Measurements from ENCODE around the gene FILIP1. TPM values are rescaled to one million over a fixed set of nuclear protein-coding genes. Genes with fewer than 3 reads are reported as not detected.
A peak's percentile ranks its signal among the peaks of the same experiment; 100 is the strongest.

Gene FILIP1
- total RNA-seq, 1 donor, result under 0.01 TPM

DNA sequence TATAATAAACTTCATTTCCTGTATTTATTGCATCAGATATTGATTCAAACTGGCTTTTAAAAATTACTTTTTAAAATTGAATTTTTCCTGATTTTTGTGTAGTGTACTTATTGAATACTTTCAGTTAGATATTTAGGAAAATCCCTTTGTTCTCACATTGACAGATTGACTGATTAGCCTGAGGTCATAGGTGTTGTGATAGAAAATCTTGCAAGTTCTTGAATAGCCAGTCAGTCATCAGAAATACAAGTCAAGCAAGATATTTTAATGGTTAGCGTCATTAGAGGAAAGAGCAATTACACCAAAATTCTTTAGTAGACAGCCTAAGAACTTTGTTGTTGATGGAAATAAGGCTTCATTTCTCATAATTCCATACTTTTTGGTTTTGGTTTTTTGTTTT is 205.6 kb downstream of the FILIP1 start:
- Histone ChIP-seq H3K9me3 (ENCODE audit: low read depth, low read length) (no peaks in the 10 kb centered on the region), H3K4me1 (ENCODE audit: insufficient read depth, low read length) (peaks cover 5% of the 10 kb centered on the region), H3K4me3 (ENCODE audit: low read length) (no peak overlapping the region), H3K27me3 (ENCODE audit: insufficient read depth, low read length) (no peaks in the 10 kb centered on the region)

DNA sequence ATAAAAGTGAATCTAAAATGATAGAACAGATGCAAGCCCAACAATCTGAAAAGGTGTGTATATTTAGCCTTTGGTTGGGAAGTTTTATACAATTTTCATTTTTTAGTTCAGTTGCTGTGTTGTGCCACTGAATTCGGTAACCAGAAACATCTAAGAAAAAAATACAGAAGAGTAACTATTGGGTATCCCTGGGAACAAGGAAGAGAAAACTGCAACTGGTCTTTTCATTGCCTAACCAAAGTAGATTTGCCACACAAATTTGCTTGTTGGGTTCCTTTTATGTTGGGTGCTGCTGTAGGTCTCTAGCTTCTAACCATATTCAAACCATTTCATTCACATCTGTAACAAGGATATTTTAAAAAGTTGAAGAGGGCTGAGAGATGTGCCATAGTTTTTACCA is 206.2 kb downstream of the FILIP1 start:
- no peaks in the 10 kb centered on the region for H3K27me3 ChIP-seq (ENCODE audit: insufficient read depth, low read length)
- no peaks in the 10 kb centered on the region for H3K9me3 ChIP-seq (ENCODE audit: low read depth, low read length)
- H3K4me3 ChIP-seq (ENCODE audit: low read length), result no peak overlapping the region
- H3K4me1 ChIP-seq (ENCODE audit: insufficient read depth, low read length), result peaks cover 10% of the 10 kb centered on the region

DNA sequence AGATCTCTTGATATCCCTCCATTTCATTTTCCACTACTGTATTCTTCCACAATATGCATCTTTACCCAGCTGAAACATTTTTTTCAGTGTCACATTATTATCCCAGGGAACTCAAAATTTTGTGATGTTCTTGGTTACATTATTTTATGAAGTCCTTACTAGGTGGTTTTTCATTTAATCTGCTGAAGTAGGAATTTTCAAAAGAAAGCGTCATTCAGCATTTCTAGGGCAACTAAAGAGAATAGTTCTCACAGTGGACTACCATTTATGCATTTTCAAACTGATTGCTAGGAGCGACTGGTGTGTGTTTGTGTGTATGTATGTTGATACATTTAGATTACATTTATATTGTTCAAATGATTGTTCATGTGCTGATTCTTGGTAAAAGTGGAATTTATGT is 206.6 kb downstream of the FILIP1 start:
- peaks cover 13% of the 10 kb centered on the region for H3K4me1 ChIP-seq (ENCODE audit: insufficient read depth, low read length)
- no peaks in the 10 kb centered on the region for H3K27me3 ChIP-seq (ENCODE audit: insufficient read depth, low read length)
- no peaks in the 10 kb centered on the region for H3K9me3 ChIP-seq (ENCODE audit: low read depth, low read length)
- no peak overlapping the region for H3K4me3 ChIP-seq (ENCODE audit: low read length)

DNA sequence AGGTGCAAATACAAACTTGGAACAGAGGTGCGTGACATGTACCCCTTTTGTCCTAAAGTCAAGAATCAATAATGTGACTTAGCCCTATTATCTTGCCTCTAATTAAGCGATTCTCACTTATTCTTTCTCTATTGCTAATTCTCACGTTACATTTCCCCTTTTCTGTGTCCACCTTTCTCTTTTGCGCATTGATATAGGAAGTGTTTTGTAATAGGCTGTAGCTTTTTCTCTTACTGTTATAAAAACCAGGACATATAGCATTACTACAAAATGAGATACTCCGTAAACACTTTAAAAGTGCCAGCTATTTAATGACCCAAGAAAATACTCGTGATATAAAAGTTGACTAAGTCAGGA is 208.3 kb downstream of the FILIP1 start:
- Histone ChIP-seq H3K4me3 (ENCODE audit: low read length) (peak overlapping the region; percentile 74), H3K4me1 (ENCODE audit: insufficient read depth, low read length) (peaks cover 14% of the 10 kb centered on the region)

DNA sequence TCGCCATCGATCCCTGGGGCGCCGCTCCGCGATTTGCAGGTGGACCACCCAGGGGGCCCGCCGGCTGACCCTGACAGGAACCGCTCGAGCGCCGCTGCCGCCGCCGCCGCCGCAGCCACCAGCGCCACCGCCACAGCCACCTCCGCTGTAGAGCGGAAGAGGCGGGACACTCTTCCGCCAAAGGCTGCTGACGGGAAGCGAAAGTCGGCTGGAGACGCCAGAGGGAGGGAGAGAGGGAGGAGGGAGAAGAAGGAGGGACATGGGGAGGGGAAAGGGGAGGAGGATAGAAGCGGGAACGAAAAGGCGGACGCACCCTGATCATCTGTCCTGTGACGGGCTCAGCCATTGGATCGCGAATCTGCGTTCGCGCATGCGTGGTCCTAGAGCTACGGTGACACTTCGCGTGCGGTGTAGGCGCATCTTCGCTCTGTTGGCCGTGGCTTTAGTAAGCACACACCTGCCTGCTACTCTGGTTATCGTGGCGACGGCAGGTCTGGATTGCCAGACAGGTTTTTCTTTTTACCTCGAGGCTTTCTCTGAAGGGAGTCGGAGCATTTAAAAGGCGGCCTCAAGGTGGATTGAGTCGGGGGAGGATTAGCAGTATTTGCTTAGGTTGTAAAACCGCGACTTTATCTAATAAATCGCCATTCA is 208.8 kb downstream of the FILIP1 start, which contains the start of gene TMEM30A:
Gene TMEM30A (minus strand): TSS at position 161 of the 651 bp plus-strand sequence. CDS start 154 bp downstream, at position 7.
- Histone ChIP-seq H3K9me3 (ENCODE audit: low read depth, low read length) (no peaks in the 10 kb centered on the region), H3K27me3 (ENCODE audit: insufficient read depth, low read length) (no peaks in the 10 kb centered on the region), H3K4me1 (ENCODE audit: insufficient read depth, low read length) (peaks cover 14% of the 10 kb centered on the region), H3K4me3 (ENCODE audit: low read length) (peak within 1 kb of the TSS; percentile 74)

More for the DNA sequence above, 208.3 kb downstream of the FILIP1 start:
- Histone ChIP-seq H3K27me3 (ENCODE audit: insufficient read depth, low read length) (no peaks in the 10 kb centered on the region), H3K9me3 (ENCODE audit: low read depth, low read length) (no peaks in the 10 kb centered on the region)

DNA sequence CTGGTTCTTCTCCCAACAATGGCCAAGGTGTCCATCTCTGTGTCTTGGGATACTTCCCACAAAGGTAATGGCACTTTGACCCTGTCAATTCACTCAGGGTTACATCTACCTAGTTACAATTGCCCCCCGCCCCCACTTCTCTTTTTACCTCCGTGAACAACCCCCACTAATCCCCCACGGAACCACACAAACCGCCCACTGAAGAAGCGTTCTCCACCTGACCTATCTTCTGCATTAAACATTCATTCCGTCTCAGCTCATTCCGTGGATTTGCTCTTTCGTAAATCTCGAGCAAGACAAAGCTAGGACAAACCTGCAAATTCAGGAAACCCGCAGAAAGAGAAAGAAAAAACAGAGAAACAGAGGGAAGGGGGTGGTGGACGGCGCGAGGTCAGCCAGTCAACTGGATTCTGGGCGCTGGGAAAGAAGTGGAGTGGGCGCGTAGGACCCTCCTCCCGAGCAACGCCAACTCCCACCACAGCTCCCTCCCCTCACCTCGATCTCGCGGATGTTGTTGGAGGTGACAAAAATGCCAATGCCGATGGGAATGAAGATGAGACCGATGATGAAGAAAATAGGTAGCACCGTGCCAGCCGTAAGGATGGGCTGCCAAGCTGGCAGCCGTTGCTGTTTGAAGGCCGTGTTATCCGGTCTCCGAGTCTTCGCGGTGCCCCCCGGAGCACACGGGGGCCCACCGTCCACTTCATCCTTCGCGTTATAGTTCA is 209.5 kb downstream of the FILIP1 start:
- Histone ChIP-seq H3K27me3 (ENCODE audit: insufficient read depth, low read length) (no peaks in the 10 kb centered on the region), H3K9me3 (ENCODE audit: low read depth, low read length) (no peaks in the 10 kb centered on the region), H3K4me1 (ENCODE audit: insufficient read depth, low read length) (peaks cover 14% of the 10 kb centered on the region), H3K4me3 (ENCODE audit: low read length) (peak overlapping the region; percentile 74)

DNA sequence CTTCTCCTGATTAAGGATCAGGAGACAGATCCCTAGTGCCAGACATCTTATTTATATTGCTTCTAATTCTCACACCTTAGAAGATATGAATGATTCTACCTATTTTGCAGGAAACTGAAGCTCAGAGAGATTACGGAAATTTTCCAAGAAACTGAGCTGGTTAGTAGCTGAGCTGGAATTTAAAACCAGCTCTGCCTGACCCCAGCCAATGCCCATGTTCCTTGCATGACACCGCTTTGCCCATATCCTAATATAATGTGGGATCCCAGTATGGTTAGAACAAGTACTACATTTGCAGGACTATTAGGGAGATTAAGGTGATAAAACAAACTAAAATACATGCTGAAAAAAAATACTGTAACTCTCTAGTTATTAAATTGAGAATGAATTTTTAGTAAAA is 210.9 kb downstream of the FILIP1 start:
- Histone ChIP-seq H3K4me1 (ENCODE audit: insufficient read depth, low read length) (peaks cover 23% of the 10 kb centered on the region), H3K4me3 (ENCODE audit: low read length) (no peak overlapping the region), H3K9me3 (ENCODE audit: low read depth, low read length) (no peaks in the 10 kb centered on the region), H3K27me3 (ENCODE audit: insufficient read depth, low read length) (no peaks in the 10 kb centered on the region)

DNA sequence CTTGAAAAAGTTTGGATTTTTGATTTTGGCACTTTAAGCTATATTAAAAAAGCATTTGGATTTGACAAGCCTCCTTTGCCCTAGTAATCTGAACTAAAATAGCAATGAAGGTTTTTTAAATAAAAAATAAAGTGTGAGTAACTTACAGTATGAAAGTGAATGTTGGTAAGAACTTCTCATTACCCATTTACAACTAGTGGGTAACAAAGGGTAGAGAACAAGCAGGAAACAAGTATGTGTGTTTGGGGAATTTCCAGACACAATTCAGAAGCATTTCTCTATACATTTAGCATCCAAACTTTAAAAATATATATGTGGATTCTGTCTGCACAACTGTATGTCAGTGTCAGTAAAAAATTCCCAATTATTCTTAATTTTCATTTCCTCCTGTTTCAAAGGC is 211.9 kb downstream of the FILIP1 start:
- no peak overlapping the region for H3K4me3 ChIP-seq (ENCODE audit: low read length)

DNA sequence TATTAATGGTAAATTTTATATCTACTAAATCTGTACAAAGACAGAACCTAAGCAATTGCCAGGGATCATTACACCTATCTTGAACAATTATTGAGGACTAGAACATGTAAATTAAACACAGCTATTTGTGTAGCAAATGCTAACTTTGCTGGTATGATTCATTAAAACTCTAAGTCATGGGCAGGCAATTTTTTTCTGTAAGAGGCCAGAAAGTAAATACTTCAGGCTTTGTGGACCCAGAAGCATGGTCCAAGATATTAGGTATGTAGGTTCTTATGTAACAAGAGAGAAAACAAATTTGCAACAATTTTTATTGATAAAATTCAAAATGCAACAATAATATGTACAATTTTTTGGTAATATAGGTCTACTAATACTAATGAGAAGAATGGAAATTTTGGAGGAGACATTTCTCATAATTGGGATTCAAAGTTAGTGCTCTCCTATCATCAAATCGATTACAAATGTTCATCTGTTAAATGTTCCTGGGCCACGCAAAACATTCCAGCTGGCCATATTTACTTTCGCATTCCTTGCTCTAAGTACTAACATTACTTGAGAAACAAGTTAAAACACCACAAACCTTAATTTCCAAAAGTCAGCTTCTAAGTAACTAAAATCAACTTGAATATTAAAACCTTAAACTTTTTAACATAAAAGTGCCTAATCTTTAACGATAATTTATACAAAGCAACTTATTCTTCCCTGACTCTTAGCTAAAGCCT is 213.3 kb downstream of the FILIP1 start:
- Histone ChIP-seq H3K4me1 (ENCODE audit: insufficient read depth, low read length) (peaks cover 17% of the 10 kb centered on the region), H3K4me3 (ENCODE audit: low read length) (no peak overlapping the region), H3K27me3 (ENCODE audit: insufficient read depth, low read length) (no peaks in the 10 kb centered on the region), H3K9me3 (ENCODE audit: low read depth, low read length) (no peaks in the 10 kb centered on the region)

More for the DNA sequence above, 211.9 kb downstream of the FILIP1 start:
- Histone ChIP-seq H3K9me3 (ENCODE audit: low read depth, low read length) (no peaks in the 10 kb centered on the region), H3K4me1 (ENCODE audit: insufficient read depth, low read length) (peaks cover 23% of the 10 kb centered on the region), H3K27me3 (ENCODE audit: insufficient read depth, low read length) (no peaks in the 10 kb centered on the region)

DNA sequence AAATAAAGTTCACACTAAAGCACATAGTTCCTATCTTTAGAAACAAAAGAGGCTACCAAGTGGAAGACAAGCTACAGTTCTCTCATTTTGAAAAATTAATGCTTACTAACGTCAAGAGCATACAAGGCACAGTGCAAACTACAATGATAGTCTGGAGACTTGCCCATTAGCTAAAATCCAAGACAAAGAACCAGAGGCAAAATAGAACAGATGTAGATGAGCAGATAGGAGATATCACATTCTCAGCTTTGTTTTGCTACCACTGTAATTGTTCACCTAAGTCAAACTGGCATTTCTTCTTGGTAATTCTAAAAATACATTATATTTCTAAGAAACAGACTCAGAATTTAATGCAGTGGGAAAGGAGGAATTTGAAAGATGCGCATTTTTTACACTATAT is 214.2 kb downstream of the FILIP1 start:
- Histone ChIP-seq H3K27me3 (ENCODE audit: insufficient read depth, low read length) (no peaks in the 10 kb centered on the region), H3K4me3 (ENCODE audit: low read length) (no peak overlapping the region), H3K4me1 (ENCODE audit: insufficient read depth, low read length) (peaks cover 17% of the 10 kb centered on the region), H3K9me3 (ENCODE audit: low read depth, low read length) (no peaks in the 10 kb centered on the region)

DNA sequence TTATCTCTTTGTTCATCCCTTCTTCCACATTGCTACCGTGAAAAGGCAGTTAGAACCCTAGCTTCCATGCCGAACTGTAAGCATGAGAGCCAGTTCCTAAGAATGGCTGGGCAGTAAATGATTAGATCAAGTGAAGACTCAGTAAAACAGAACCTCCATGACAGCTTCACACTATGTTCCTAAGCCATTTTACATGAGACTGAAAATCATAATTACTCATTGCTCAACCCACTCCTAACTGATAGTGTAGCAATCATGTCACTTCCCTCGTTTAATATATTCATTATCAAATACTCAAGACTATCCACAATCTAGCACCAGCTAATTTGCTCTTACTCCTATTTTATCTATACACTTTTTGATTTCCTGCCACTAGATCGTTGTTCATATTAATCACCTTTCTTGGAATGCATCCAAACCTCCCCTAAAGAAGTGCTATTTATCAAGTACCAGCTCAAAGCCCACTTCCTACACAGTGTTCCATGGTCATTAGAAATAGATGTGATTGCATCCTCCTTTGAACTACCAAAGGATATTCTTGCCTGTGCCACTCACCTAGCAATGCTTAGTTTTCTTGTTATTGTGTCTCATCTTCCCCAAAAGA is 215.0 kb downstream of the FILIP1 start:
- Histone ChIP-seq H3K9me3 (ENCODE audit: low read depth, low read length) (no peaks in the 10 kb centered on the region), H3K4me3 (ENCODE audit: low read length) (no peak overlapping the region), H3K27me3 (ENCODE audit: insufficient read depth, low read length) (no peaks in the 10 kb centered on the region), H3K4me1 (ENCODE audit: insufficient read depth, low read length) (peaks cover 19% of the 10 kb centered on the region)

DNA sequence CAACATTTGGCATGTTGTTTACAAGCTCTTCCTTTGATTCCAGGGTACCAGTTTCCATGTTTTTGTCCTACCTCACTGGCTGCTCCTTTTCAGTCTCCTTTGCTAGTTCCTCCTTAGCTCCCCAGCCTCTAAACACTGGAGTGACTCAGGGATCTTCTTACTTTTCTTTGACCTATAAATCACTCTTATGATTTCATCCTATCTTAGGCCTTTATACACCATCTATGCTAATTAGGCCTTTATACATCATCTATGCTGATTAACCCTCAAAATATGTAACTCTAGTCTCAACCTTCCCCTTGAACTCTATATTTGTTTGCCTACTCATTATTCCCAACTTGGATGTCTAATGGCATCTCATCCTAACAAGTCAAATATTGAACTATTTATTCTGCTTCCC is 218.5 kb downstream of the FILIP1 start:
- Histone ChIP-seq H3K9me3 (ENCODE audit: low read depth, low read length) (no peaks in the 10 kb centered on the region), H3K4me1 (ENCODE audit: insufficient read depth, low read length) (peaks cover 24% of the 10 kb centered on the region), H3K4me3 (ENCODE audit: low read length) (no peak overlapping the region), H3K27me3 (ENCODE audit: insufficient read depth, low read length) (no peaks in the 10 kb centered on the region)

DNA sequence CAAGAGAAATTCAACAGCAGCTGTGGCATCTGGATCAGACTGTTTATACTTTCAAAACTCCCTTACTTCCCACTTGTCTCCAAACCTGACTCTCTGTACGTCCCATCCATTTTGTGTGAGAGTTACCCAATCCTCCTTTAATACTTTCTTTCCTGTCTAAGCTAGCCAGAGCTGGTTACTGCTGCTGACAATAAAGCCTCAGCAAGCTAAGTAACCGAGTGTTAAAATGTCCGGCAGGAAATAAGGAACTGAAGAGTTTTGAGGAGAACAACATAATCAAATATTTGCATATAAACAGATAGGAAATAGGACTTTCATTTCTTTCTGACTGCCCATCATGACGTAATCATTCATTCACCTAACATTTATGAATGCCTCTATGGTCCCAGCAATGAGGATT is 220.6 kb downstream of the FILIP1 start:
- Histone ChIP-seq H3K4me3 (ENCODE audit: low read length) (no peak overlapping the region), H3K4me1 (ENCODE audit: insufficient read depth, low read length) (peaks cover 15% of the 10 kb centered on the region), H3K27me3 (ENCODE audit: insufficient read depth, low read length) (no peaks in the 10 kb centered on the region), H3K9me3 (ENCODE audit: low read depth, low read length) (no peaks in the 10 kb centered on the region)

DNA sequence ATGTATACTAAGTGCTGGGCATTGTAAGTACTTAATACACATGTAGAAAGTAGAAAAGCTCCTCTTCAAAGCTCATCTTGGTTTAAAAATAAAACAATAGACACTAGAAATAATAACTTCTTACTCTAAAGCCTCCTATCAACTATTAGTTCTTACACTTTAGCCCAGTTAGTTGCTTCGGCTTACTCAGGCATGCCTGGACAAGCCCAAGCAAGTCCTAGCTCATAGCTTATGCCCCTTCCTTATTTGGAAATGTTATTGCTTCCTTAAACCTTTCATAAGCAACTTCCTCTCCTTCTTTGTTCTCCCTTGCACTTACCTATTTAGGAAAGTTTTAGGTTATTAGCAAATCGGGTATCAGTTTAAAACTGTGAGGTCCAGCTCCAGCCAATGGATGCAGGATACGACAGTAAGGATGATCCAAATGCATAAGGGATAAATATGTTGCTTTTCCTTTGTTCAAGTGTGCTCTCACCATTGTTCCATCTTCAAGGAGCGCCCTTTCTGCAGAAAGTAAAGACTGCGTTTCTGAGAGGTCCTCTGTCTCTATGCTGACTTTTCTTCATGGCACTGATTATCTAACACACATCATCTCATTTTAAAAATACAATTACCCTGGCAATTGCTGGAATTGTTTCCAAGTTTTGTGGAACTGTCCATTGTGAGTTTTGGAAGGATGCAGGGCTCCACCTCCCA is 221.3 kb downstream of the FILIP1 start:
- Histone ChIP-seq H3K4me3 (ENCODE audit: low read length) (no peak overlapping the region), H3K4me1 (ENCODE audit: insufficient read depth, low read length) (peaks cover 15% of the 10 kb centered on the region), H3K27me3 (ENCODE audit: insufficient read depth, low read length) (no peaks in the 10 kb centered on the region), H3K9me3 (ENCODE audit: low read depth, low read length) (no peaks in the 10 kb centered on the region)

DNA sequence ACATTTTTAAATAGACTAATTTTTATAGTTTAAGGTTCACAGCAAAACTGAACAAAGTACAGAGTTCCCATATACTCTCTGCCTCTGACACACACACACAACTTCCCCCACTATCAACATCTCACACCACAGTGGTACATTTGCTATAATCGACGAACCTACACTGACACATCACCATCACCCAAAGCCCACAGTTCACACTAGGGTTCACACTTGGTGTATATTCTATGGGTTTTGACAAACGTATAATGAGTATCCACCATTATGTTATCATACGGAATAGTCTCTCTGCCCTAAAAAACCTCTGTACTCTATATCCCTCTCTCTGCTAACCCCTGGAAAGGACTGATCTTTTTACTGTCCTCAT is 224.6 kb downstream of the FILIP1 start:
- H3K4me3 ChIP-seq (ENCODE audit: low read length), result no peak overlapping the region
- no peaks in the 10 kb centered on the region for H3K9me3 ChIP-seq (ENCODE audit: low read depth, low read length)
- no peaks in the 10 kb centered on the region for H3K27me3 ChIP-seq (ENCODE audit: insufficient read depth, low read length)
- peaks cover 15% of the 10 kb centered on the region for H3K4me1 ChIP-seq (ENCODE audit: insufficient read depth, low read length)
